ENCODE results near the gene TMEM109.
A peak's percentile ranks its signal among the peaks of the same experiment; 100 is the strongest.

Gene TMEM109

GRCh38 chr11:60944490-60945294 lies 30.7 kb downstream of the TMEM109 start:
- no peak for DNase-seq

GRCh38 chr11:60945295-60945667 lies 31.3 kb downstream of the TMEM109 start:
- no peak for DNase-seq

- DNase-seq, result peak; percentile 41 to 68 (median 46)
Measured at GRCh38 chr11:60946601-60947264, 32.8 kb downstream of the TMEM109 start.

GRCh38 chr11:60947700-60948099 lies 33.7 kb downstream of the TMEM109 start:
- no peak for DNase-seq

DNA sequence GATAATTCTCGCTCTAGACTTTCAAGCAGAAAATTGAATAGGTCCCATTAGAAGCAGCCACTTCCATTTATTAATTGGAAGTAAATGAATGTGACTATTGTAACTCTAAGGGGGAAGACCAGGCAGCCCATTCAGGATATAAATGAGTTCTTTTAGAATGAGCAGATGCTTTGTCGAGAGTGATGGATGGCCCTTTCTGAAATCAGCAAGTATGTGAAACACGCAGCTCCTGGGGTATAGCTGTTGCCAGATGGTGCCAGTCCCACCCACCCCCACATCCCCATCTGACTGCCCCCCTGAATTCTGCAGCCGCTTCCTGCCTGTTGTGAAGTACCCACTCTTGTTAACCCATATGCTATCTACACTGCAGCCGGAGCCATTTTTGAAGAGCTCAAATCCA lies 34.3 kb downstream of the TMEM109 start:
- peak in 1 of 3 experiments; percentile 29 for DNase-seq

GRCh38 chr11:60950024-60950423 lies 36.1 kb downstream of the TMEM109 start:
- DNase-seq, result no peak

GRCh38 chr11:60950933-60951605 lies 37.1 kb downstream of the TMEM109 start:
- DNase-seq, result no peak

DNA sequence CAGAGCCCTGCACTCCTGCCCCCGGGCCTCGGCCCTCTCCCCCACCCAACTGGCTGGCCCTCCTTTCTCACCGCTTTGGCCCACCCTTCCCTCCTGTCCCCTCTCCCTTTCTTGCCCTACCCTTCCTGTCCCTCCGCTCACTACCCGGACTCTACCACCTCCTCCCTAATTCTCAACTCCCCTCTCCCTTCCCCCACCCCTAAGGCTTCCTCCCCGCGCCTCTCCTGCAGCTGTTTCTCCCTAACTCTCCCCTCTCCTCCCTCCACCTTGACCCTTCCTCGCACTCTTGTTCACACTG lies 37.6 kb downstream of the TMEM109 start:
- no peak for DNase-seq

GRCh38 chr11:60951904-60952741 lies 38.2 kb downstream of the TMEM109 start, which contains the start of gene SLC15A3:
TSS of gene SLC15A3 (minus strand) at chr11:60952176. CDS start at chr11:60951551, 625 bp downstream.
- no peak for DNase-seq

DNA sequence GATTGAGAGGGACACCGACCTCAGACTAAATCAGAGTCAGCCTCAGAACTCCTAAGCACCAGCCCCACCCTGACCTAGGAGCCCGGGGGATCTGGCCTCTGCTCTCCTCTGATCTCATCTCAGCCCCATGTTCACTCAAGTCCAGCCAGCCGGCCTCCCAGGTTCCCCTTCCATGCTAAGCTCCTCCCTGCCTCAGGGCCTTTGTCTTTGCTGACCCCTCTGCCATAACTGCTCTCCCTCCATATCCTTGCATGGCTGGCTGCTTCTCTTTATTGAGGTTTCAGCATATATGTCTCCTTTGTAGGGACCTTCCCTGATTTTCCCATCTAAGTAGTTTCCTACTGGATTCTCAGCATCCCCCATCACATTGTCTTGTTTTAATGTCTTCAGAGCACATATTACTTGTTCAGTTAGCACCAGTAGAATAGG lies 38.8 kb downstream of the TMEM109 start:
- DNase-seq, result no peak

DNA sequence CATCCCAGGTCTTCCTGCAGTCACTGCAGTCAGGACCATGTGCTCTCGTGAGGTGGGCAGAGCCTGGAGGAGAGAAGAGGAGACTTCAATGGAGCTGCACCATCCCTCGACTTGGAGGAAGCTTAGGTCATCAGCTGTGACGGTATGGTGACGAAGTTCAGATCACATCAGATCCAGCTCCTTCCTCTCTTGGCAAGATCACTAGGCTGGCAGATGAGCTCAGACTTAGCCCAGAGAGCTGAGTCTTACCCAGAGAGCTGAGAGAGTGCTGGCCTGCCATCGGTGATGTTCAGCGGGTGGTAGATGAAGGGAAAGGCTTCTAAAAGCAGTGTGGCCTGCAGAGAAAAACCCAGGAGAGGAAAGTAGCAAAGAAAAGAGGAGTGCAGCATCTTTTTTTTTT lies 39.8 kb downstream of the TMEM109 start:
- no peak for DNase-seq

GRCh38 chr11:60954421-60954820 lies 40.5 kb downstream of the TMEM109 start:
- DNase-seq, result no peak

DNA sequence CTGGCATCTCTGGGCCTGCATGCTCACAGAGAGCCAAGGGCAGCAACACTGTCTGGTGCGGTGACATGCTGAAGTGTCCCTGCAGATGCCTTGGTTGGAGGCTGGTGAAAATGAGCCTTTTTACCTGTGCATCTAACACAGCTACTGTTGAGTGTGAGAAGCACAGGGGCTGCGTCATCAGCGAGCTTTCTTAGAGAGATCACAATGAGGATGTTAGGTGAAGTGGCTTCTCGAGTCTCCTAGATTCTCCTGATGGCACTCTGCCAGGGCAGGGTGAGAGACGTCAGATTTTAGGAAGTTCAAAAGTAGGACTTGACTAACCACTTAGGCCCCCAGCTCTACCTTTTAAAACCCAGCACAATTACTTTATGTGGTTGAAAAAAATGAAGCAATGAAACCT lies 41.6 kb downstream of the TMEM109 start:
- peak in 1 of 3 experiments; percentile 87 for DNase-seq

DNA sequence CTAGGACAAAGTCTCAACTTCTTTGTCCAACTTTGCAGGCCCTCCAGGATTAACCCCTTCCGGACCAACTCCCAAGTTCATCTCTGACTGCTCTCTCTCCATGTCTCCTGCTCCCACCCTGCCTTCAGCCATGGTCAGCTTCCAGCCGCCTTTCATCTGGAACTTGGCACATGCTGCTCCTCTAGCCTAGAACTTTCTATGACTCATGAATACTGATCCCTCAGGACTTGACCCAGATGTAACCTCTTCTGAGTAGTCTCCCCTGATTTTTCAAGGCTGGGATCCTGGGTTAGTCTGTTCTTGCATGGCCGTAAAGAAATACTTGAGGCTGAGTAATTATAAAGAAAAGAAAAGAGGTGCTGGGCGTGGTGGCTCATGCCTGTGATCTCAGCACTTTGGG lies 43.2 kb downstream of the TMEM109 start:
- DNase-seq, result no peak

DNA sequence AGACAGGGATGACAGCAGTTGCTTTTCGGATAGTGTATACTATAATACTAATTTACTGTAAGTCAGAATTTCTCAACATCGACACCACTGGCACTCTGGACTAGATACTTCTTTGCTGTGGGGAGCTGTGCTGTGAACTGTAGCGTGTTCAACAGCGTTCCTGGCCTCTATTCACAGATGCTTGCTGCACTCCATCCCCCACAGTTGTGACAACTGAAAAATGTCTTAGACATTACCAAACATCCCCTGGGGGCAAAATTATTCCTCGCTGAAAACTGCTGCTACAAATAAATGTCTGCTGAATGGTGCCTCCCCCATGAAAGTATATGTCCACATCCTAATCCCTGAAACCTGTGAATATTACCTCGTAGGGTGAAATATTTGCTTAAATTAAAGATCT lies 45.5 kb downstream of the TMEM109 start:
- DNase-seq, result peak in 1 of 3 experiments; percentile 53

DNA sequence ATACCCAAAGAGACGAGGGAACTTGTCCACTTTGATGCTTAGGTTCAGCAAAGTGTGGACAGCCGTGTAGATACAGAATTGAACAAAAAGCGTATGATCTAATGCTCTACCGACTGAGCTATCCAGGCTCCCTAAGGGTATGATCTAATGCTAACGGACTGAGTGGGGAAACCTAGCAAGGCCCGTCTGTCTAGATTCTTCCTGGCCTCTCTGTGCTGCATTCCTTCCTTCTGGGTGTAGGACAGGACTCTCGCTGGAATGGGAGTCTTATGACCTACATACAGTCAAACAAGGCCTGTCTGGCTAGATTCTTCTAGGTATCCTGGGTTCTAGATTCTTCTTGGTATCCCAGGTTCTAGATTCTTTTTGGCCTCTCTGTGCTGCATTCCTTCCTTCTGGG lies 46.4 kb downstream of the TMEM109 start:
- no peak for DNase-seq

- no peak for DNase-seq
Measured at GRCh38 chr11:60964801-60965200, 50.8 kb downstream of the TMEM109 start.

GRCh38 chr11:60966890-60967289 lies 52.9 kb downstream of the TMEM109 start:
- no peak for DNase-seq

- no peak for DNase-seq
Measured at GRCh38 chr11:60968223-60968622, 54.3 kb downstream of the TMEM109 start.

DNA sequence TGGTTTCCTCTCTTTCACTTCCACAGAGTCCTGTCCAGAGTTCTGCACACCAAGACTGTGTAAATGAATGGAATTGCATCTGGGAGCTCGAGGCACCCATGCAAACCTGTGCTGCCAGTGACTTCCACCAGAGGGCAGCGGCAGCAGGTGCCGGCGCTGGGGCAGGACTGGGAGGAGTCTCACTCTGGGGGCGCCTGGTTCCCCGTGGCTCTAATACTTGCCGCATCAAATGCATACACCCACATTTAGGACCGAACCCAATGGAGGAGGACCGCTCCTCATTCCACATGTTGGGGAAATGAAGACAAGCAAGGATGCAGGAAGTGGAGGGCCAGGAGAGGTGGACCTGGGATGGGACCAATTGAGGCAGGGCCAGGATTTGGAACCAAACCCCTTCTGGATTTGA lies 56.4 kb downstream of the TMEM109 start:
- DNase-seq, result peak; percentile 23 to 64 (median 58)

DNA sequence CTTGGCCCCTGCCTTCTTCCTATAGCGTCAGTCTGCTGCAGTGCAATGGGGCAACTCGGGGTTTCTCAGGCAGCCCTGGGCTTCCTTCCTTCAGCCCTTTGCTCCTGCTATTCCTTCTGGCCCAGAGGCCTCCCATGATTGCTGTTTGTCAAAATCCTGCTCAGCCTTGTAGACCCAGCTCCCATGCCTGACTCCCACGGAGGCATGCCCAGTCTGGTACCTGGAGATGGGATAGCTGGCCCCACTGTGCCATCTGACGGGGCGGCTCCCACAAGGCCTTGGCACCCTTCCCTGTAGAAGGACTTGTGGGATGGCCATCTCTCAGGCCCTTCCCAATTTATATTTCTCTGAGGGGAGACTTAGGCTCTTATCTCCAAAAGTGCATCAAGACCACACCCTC lies 56.9 kb downstream of the TMEM109 start:
- DNase-seq, result no peak

GRCh38 chr11:60971520-60971919 lies 57.6 kb downstream of the TMEM109 start, which contains the start of gene CD6:
TSS of gene CD6 (plus strand) at chr11:60971680. CDS start at chr11:60971866, 186 bp downstream.
- no peak for DNase-seq

All from NCI-H1417 (cell line).